ENCODE results near the gene TP73.
A peak's percentile ranks its signal among the peaks of the same experiment; 100 is the strongest.

Gene TP73

DNA sequence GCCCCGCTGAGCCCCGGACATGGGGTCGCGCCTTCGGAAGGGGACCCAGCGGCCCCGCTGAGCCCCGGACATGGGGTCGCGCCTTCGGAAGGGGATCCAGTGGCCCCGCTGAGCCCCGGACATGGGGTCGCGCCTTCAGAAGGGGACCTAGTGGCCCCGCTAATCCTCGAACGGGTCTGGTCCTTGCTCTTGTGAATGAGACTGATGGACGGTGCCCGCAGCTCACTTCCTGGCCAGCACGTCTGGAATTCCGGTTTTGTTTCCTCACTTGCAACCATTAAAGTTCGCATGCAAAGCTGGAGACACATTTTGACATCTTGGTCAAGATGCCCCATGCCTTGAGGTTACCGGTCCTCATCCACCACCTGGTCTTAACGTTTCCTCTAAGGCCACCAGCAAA, 8.0 kb upstream of the TP73 start:
- Histone ChIP-seq H3K9me3 (no peaks in the 10 kb centered on the region), H3K4me3 (no peak overlapping the region), H3K36me3 (peaks cover 36 to 74% (median 37%) of the 10 kb centered on the region in 3 donors), H3K27me3 (no peaks in the 10 kb centered on the region), H3K27ac (no peak overlapping the region), H3K4me1 (peaks cover 0 to 9% (median 7%) of the 10 kb centered on the region in 4 donors)
- no peak for DNase-seq
- intact Hi-C loops (cut with DNase I; ENCODE audit: low total_unique reads): no loop called here
- TF ChIP-seq, protein P1, sequence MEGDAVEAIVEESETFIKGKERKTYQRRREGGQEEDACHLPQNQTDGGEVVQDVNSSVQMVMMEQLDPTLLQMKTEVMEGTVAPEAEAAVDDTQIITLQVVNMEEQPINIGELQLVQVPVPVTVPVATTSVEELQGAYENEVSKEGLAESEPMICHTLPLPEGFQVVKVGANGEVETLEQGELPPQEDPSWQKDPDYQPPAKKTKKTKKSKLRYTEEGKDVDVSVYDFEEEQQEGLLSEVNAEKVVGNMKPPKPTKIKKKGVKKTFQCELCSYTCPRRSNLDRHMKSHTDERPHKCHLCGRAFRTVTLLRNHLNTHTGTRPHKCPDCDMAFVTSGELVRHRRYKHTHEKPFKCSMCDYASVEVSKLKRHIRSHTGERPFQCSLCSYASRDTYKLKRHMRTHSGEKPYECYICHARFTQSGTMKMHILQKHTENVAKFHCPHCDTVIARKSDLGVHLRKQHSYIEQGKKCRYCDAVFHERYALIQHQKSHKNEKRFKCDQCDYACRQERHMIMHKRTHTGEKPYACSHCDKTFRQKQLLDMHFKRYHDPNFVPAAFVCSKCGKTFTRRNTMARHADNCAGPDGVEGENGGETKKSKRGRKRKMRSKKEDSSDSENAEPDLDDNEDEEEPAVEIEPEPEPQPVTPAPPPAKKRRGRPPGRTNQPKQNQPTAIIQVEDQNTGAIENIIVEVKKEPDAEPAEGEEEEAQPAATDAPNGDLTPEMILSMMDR (IDR thresholded peaks at IDR 0.05): no peak

DNA sequence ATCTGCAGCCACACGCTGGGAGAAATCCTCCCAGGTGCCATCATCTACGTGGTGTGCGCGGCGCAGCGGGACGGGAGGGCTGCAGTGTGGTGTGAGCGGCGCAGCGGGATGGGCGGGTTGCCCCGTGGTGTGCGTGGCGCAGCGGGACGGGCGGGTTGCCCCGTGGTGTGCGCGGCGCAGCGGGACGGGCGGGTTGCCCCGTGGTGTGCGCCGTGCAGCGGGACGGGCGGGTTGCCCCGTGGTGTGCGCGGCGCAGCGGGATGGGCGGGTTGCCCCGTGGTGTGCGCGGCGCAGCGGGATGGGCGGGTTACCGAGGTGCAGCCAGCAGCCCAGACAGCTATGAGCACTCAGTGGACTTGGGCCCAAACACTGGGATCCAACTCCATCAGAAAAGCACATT, 7.1 kb upstream of the TP73 start:
- DNase-seq: no peak
- intact Hi-C loops (cut with DNase I; ENCODE audit: low total_unique reads): no loop called here
- TF ChIP-seq, protein P1 (IDR thresholded peaks at IDR 0.05): no peak
- Histone ChIP-seq H3K9me3 (no peaks in the 10 kb centered on the region), H3K27me3 (no peaks in the 10 kb centered on the region), H3K4me3 (no peak overlapping the region), H3K4me1 (peaks cover 0 to 15% (median 11%) of the 10 kb centered on the region in 4 donors), H3K36me3 (peaks cover 27 to 65% (median 31%) of the 10 kb centered on the region in 3 donors), H3K27ac (no peak overlapping the region)

DNA sequence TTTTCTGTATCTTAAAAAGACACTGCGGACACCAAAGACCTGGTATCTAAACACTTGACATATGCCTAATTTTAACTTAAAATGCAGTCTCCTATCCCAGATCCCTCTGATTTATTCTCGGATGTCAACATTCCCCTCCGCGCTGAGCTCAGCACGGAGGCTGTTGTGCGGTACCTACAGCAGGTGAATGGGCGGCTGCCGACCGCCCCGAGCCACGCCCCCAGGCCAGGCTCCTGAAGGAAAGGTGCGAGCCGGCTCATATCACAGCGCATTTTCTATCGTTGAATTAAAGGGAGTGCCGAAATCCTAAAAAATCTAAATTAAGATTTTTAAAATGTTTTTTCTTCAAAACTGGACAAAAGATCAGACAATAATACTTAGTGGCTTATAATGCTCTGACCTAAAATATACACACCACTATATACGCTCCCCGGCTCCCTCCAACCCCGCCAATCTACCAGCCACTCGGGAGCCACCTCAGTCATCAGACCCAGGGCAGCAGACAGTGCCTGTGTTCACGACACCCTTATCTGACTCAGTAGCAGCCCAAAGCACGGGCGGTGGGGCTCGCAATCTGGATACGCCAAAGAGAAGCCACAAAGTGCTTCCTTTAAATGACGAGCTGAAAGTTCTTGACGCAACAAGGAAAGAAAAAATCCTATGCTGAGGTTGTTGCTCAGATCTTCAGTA, 6.5 kb upstream of the TP73 start:
- DNase-seq: no peak
- TF ChIP-seq, protein P1 (IDR thresholded peaks at IDR 0.05): no peak
- Histone ChIP-seq H3K9me3 (no peaks in the 10 kb centered on the region), H3K36me3 (peaks cover 23 to 59% (median 29%) of the 10 kb centered on the region in 3 donors), H3K27me3 (peaks cover 4 to 5% of the 10 kb centered on the region in 2 donors), H3K27ac (no peak overlapping the region), H3K4me3 (no peak overlapping the region), H3K4me1 (peaks cover 0 to 21% (median 17%) of the 10 kb centered on the region in 4 donors)
- intact Hi-C loops (cut with DNase I; ENCODE audit: low total_unique reads): no loop called here

DNA sequence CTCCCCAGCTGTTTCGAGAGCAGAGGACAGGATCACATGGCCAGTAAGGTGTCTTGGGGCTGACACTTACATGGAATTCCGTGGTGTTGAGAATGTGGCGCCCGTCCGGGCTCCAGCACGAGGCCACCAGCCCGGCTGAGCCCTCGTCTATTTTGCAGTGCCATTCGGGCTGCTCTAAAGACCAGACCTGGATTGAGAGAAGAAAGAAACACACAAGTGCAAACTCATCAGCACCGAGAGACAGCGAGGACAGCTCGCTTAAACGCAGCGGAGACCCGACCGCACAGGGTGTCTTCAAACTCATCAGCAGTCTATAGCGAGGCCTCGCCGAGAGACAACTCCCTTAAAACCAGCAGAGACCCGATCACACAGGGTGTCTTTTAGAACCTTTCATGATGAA, 5.7 kb upstream of the TP73 start:
- H3K4me3 ChIP-seq: no peak overlapping the region
- peaks cover 12 to 13% of the 10 kb centered on the region in 2 donors for H3K27me3 ChIP-seq
- no peak overlapping the region for H3K27ac ChIP-seq
- TF ChIP-seq, protein P1 (IDR thresholded peaks at IDR 0.05): no peak
- intact Hi-C loops (cut with DNase I; ENCODE audit: low total_unique reads): no loop called here
- H3K9me3 ChIP-seq: no peaks in the 10 kb centered on the region
- peaks cover 23 to 51% (median 23%) of the 10 kb centered on the region in 3 donors for H3K36me3 ChIP-seq
- DNase-seq: no peak
- peaks cover 0 to 29% (median 25%) of the 10 kb centered on the region in 4 donors for H3K4me1 ChIP-seq

DNA sequence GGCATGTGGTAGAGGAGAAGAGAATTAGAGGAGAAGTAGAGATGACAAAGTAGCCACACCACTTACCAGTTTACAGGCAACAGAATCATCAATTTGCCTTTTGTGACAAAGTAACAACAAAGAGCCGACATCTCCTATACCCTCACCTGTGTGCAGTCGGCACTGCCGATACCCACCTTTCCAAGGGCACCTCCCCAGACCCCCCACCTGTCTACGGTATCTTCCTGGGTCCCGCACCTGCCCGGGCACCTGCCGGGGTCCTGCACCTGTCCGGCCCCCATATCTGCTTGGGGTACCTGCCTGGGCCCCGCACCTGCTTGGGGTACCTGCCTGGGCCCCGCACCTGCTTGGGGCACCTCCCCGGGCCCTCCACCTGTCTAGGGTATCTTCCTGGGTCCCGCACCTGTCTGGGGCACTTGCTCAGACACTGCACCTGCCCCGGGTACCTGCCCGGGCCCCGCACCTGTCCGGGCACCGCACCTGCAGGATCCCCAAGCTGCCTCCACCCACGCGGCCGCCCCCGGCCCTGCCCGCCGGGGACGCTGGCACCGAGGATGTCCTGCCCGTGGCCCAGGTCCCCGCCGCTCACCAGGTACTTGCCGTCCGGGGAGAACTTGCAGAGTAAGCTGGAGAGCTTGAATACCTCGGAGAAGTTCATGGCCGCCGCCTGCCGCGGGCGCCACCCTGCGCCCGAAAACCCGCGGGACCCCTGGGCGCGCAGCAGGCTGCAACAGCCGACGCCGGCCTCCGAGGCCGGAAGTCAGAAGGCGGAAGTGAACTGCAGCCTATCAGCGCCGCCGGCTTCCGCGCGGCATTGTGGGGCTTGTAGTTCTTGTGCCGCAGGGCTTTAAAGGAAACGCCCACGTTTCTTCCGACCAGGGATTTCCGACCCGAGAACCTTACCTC, 2.7 kb upstream of the TP73 start, which contains the start of gene WRAP73:
Gene WRAP73, minus strand, starts transcription at position 762 of the 906 bp plus-strand sequence. Its CDS starts 104 bp downstream, at position 658.
- DNase-seq: peak; percentile 86 to 92
- H3K27ac ChIP-seq: peak within 1 kb of the TSS; percentile 49 to 60
- TF ChIP-seq, protein P1 (IDR thresholded peaks at IDR 0.05): no peak
- intact Hi-C loops (cut with DNase I; ENCODE audit: low total_unique reads): no loop called here
- peak within 1 kb of the TSS; percentile 85 to 94 for H3K4me3 ChIP-seq
- peaks cover 0 to 42% (median 38%) of the 10 kb centered on the region in 4 donors for H3K4me1 ChIP-seq
- H3K27me3 ChIP-seq: peaks cover 14 to 43% of the 10 kb centered on the region in 2 donors
- peaks cover 15 to 30% (median 23%) of the 10 kb centered on the region in 3 donors for H3K36me3 ChIP-seq
- no peaks in the 10 kb centered on the region for H3K9me3 ChIP-seq
